Adipose tissue (tissue), 3 donors: Measurements from ENCODE around the gene PLVAP. TPM values are rescaled to one million over a fixed set of nuclear protein-coding genes. Genes with fewer than 3 reads are reported as not detected.

Experiments used
- H3K27ac ChIP-seq: one replicate; pipeline ENCODE4 v1.5.1; 2013; ENCODE audit warnings: low read depth, low read length
- WGBS, 3 donors: extraction: QIAGEN DNeasy Blood & Tissue Kit; methylation state at CpG; one replicate each; pipeline ENCODE4 v1.1.7; 2013; 5-methylcytosine and 5-hydroxymethylcytosine counted together
- polyA plus RNA-seq, 3 donors: library from polyadenylated mRNA; stranded (reverse); fragments of 200-250 nt; gene quantifications; one replicate each; pipeline ENCODE4 v1.2.3, GENCODE V29; 2013
- donor health status: healthy with polysubstance abuse.
- donor health status: Bipolar disorder and iron deficiency.
- donor health status: healthy.

The PLVAP gene
- polyA plus RNA-seq, 3 donors = 73.0 to 247 (median 78.6) TPM

- 70 to 84% (median 81%) methylated on average over 11 of the region's 11 CpGs for WGBS, 3 donors
Observed at GRCh38 chr19:17311455-17312188, 65.5 kb downstream of the PLVAP start.

GRCh38 chr19:17309965-17310461 is 67.1 kb downstream of the PLVAP start:
- WGBS, 3 donors = 5 to 11% (median 7%) methylated on average over 21 to 23 of the region's 23 CpGs

More at GRCh38 chr19:17311455-17312188, 65.5 kb downstream of the PLVAP start:
- H3K27ac ChIP-seq = no peak overlapping the region

GRCh38 chr19:17309198-17309964 is 67.8 kb downstream of the PLVAP start, which contains the start of gene DDA1:
DDA1 (plus strand) TSS chr19:17309563; CDS start chr19:17309655, 92 bp downstream.
- WGBS, 3 donors = 0 to 1% (median 0%) methylated on average over 46 of the region's 46 CpGs
- H3K27ac ChIP-seq = no peak within 1 kb of the TSS

More at GRCh38 chr19:17309965-17310461, 67.1 kb downstream of the PLVAP start:
- no peak overlapping the region for H3K27ac ChIP-seq

GRCh38 chr19:17307876-17308377 is 69.2 kb downstream of the PLVAP start:
- WGBS, 3 donors = 83 to 89% (median 84%) methylated on average over 8 of the region's 8 CpGs
- no peak overlapping the region for H3K27ac ChIP-seq

GRCh38 chr19:17306285-17306714 is 70.8 kb downstream of the PLVAP start:
- H3K27ac ChIP-seq = no peak overlapping the region
- WGBS, 3 donors = 7 to 10% (median 10%) methylated on average over 28 of the region's 28 CpGs

- no peak within 1 kb of the TSS for H3K27ac ChIP-seq
- 0% methylated on average over 55 of the region's 55 CpGs for WGBS, 3 donors
Observed at GRCh38 chr19:17305517-17306284, 71.4 kb downstream of the PLVAP start, which contains the start of gene MRPL34. MRPL34 (plus strand) TSS chr19:17305872; CDS start chr19:17305893, 21 bp downstream.

- 1 to 2% (median 1%) methylated on average over 7 of the region's 7 CpGs for WGBS, 3 donors
- no peak overlapping the region for H3K27ac ChIP-seq
Observed at GRCh38 chr19:17305216-17305516, 72.0 kb downstream of the PLVAP start.

GRCh38 chr19:17304386-17305215 is 72.5 kb downstream of the PLVAP start:
- WGBS, 3 donors = 60 to 69% (median 69%) methylated on average over 12 of the region's 12 CpGs

GRCh38 chr19:17303940-17304267 is 73.2 kb downstream of the PLVAP start:
- H3K27ac ChIP-seq = no peak overlapping the region
- WGBS, 3 donors = 63 to 69% (median 64%) methylated on average over 12 of the region's 12 CpGs

More at GRCh38 chr19:17304386-17305215, 72.5 kb downstream of the PLVAP start:
- H3K27ac ChIP-seq = no peak overlapping the region

GRCh38 chr19:17303167-17303939 is 73.8 kb downstream of the PLVAP start, which contains the start of gene ABHD8:
ABHD8 (minus strand) TSS chr19:17303425; CDS start chr19:17301616, 1,809 bp downstream.
- H3K27ac ChIP-seq = no peak within 1 kb of the TSS
- 2% methylated on average over 45 to 52 of the region's 52 CpGs for WGBS, 3 donors

- WGBS, 3 donors = 11 to 13% (median 13%) methylated on average over 25 to 29 of the region's 29 CpGs
Observed at GRCh38 chr19:17302391-17303166, 74.6 kb downstream of the PLVAP start.

More at GRCh38 chr19:17302391-17303166, 74.6 kb downstream of the PLVAP start:
- no peak overlapping the region for H3K27ac ChIP-seq

Other genes with a start within 250 kb of the PLVAP start
- gene USE1, start 162.0 kb downstream of the PLVAP start, polyA plus RNA-seq = 10 to 100 TPM; 41.1 to 61.7 (median 45.7) TPM
- 10 to 100 TPM; 21.4 to 46.4 (median 30.6) TPM for gene OCEL1, start 151.1 kb downstream of the PLVAP start, polyA plus RNA-seq
- gene NR2F6, start 131.4 kb downstream of the PLVAP start, polyA plus RNA-seq = 10 to 100 TPM; 11.0 to 44.8 (median 30.2) TPM
- 10 to 100 TPM in 2 of 3 donors, 1 to 10 TPM in 1; 2.5 to 28.0 (median 11.0) TPM for gene USHBP1, start 112.6 kb downstream of the PLVAP start, polyA plus RNA-seq
- 10 to 100 TPM; 38.2 to 70.6 (median 65.2) TPM for gene BABAM1, start 109.9 kb downstream of the PLVAP start, polyA plus RNA-seq
- gene ANKLE1, start 95.4 kb downstream of the PLVAP start, polyA plus RNA-seq = under 1 TPM; 0.08 to 0.70 (median 0.34) TPM
- gene ABHD8, start 73.9 kb downstream of the PLVAP start, polyA plus RNA-seq = 1 to 10 TPM; 7.1 to 9.2 (median 7.9) TPM
- 100 to 1,000 TPM in 2 of 3 donors, 10 to 100 TPM in 1; 97.5 to 156 (median 101) TPM for gene MRPL34, start 71.5 kb downstream of the PLVAP start, polyA plus RNA-seq
- 10 to 100 TPM; 19.7 to 90.1 (median 39.3) TPM for gene DDA1, start 67.8 kb downstream of the PLVAP start, polyA plus RNA-seq
- gene ANO8, start 42.5 kb downstream of the PLVAP start, polyA plus RNA-seq = 10 to 100 TPM in 1 of 3 donors, 1 to 10 TPM in 2; 5.6 to 15.8 (median 6.3) TPM
- gene GTPBP3, start 39.8 kb downstream of the PLVAP start, polyA plus RNA-seq = 10 to 100 TPM; 10.1 to 18.8 (median 13.6) TPM
- gene CCDC194, start 16.9 kb upstream of the PLVAP start, polyA plus RNA-seq = not detected
- gene BST2, start 28.3 kb upstream of the PLVAP start, polyA plus RNA-seq = 100 to 1,000 TPM in 2 of 3 donors, 10 to 100 TPM in 1; 51.3 to 220 (median 175) TPM
- 10 to 100 TPM; 43.9 to 70.1 (median 66.4) TPM for gene MVB12A, start 42.7 kb upstream of the PLVAP start, polyA plus RNA-seq
- under 1 TPM; 0.06 to 0.59 (median 0.34) TPM for gene TMEM221, start 71.3 kb upstream of the PLVAP start, polyA plus RNA-seq
- 1 to 10 TPM in 2 of 3 donors, under 1 TPM in 1; 0.07 to 1.6 (median 1.6) TPM for gene NXNL1, start 83.6 kb upstream of the PLVAP start, polyA plus RNA-seq
- gene SLC27A1, start 93.2 kb upstream of the PLVAP start, polyA plus RNA-seq = 10 to 100 TPM; 12.3 to 30.6 (median 23.7) TPM
- gene PGLS, start 134.3 kb upstream of the PLVAP start, polyA plus RNA-seq = 100 to 1,000 TPM in 1 of 3 donors, 10 to 100 TPM in 2; 67.1 to 126 (median 86.4) TPM
- 10 to 100 TPM; 21.5 to 68.3 (median 50.4) TPM for gene COLGALT1, start 178.3 kb upstream of the PLVAP start, polyA plus RNA-seq